ENCODE measurements around the gene TENM4. TPM values are rescaled to one million over a fixed set of nuclear protein-coding genes. Genes with fewer than 3 reads are reported as not detected.

TENM4 gene
- total and polyA plus RNA-seq, 2 of the 13 experiments (the other 11 are each of a cell fraction or from before 2014, with no cell fraction given): not detected

- no TSS peak for BruUV-seq (replicated peaks)
- 13% methylated on average over 3 of the region's 3 CpGs for WGBS (ENCODE audit: low lambda C conversion rate)
- Histone ChIP-seq H2AFZ (ENCODE audit: low read length) (no peak overlapping the region), H3K9ac (ENCODE audit: insufficient read depth, low read depth, low read length) (no peak overlapping the region), H3K9me3 (ENCODE audit: low read length) (no peaks in the 10 kb centered on the region), H3K4me2 (ENCODE audit: low read depth, low read length) (no peak overlapping the region), H3K27ac (ENCODE audit: extremely low read length, insufficient read depth, low read length) (no peak overlapping the region), H3K36me3 (replicated peaks in 1 of 2; ENCODE audit: control insufficient read depth in 1 of 2, insufficient read depth in 2 of 2, low read length in 2 of 2) (no peaks in the 10 kb centered on the region), H3K4me1 (ENCODE audit: insufficient read depth, low read length) (no peaks in the 10 kb centered on the region), H3K27me3 (ENCODE audit: control insufficient read depth in 1 of 2, insufficient read depth in 2 of 2, low read length in 2 of 2) (no peaks in the 10 kb centered on the region), H3K4me3 (replicated peaks in 1 of 3; ENCODE audit: insufficient read depth in 1 of 3, low read depth in 2 of 3, low read length in 3 of 3) (no peak overlapping the region), H3K79me2 (ENCODE audit: insufficient read depth, low read length) (no peaks in the 10 kb centered on the region), H4K20me1 (ENCODE audit: insufficient read depth, low read length) (no peaks in the 10 kb centered on the region)
- FAIRE-seq (no peak), ATAC-seq (no peak), DNase-seq (ENCODE audit: low spot score) (no peak)
- TF ChIP-seq NFATC3 (CRISPR knock-in tag; IDR thresholded peaks at IDR 0.05): no peak
- no peak for TF ChIP-seq ZNF350 (CRISPR knock-in tag; IDR thresholded peaks at IDR 0.05; ENCODE audit: borderline replicate concordance, low read depth)
- ChIA-PET POLR2A (no interaction called here), CTCF (ENCODE audit: low intra/inter-chr PET ratio, low total read pairs) (no interaction called here)
- intact Hi-C loops (cut with micrococcal nuclease; ENCODE audit: unreplicated experiment) (no loop called here), in situ Hi-C loops (cut with HindIII; ENCODE audit: extremely low pct_ligation_motif_present, low pct_unique_long_range_greater_than_20kb) (no loop called here)
These were observed 455.2 kb downstream of the TENM4 start for GRCh38 chr11:78985663-78986062.

DNA sequence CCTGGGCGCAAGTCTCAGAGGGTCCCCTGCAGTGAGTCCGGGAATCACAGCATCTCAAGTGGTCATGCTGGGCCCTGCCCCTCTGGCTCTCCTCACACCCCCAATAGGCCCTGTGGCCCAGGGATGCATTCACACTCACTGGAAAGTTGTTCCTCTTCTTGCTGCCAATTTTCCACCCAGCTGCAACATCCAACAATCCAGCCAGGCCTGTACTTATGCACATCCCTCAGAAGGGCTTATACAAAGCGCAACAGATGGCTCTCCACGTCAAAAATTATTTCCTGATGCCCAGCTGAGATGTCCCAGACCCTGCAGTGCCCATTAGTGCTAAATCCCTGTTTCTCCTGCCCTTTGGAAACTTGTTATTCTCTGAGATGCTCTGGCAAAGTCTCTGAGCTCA, 458.4 kb downstream of the TENM4 start:
- Histone ChIP-seq H3K27me3 (ENCODE audit: control insufficient read depth in 1 of 2, insufficient read depth in 2 of 2, low read length in 2 of 2) (no peaks in the 10 kb centered on the region), H3K36me3 (replicated peaks in 1 of 2; ENCODE audit: control insufficient read depth in 1 of 2, insufficient read depth in 2 of 2, low read length in 2 of 2) (no peaks in the 10 kb centered on the region), H3K9me3 (ENCODE audit: low read length) (no peaks in the 10 kb centered on the region), H3K4me3 (replicated peaks in 1 of 3; ENCODE audit: insufficient read depth in 1 of 3, low read depth in 2 of 3, low read length in 3 of 3) (no peak overlapping the region), H3K27ac (ENCODE audit: extremely low read length, insufficient read depth, low read length) (no peak overlapping the region), H2AFZ (ENCODE audit: low read length) (no peak overlapping the region), H3K9ac (ENCODE audit: insufficient read depth, low read depth, low read length) (no peak overlapping the region), H4K20me1 (ENCODE audit: insufficient read depth, low read length) (no peaks in the 10 kb centered on the region), H3K4me1 (ENCODE audit: insufficient read depth, low read length) (no peaks in the 10 kb centered on the region), H3K79me2 (ENCODE audit: insufficient read depth, low read length) (no peaks in the 10 kb centered on the region), H3K4me2 (ENCODE audit: low read depth, low read length) (no peak overlapping the region)
- no peak for DNase-seq (ENCODE audit: low spot score)
- BruUV-seq (replicated peaks): no TSS peak
- no peak for FAIRE-seq
- in situ Hi-C loops (cut with HindIII; ENCODE audit: extremely low pct_ligation_motif_present, low pct_unique_long_range_greater_than_20kb) (no loop called here), intact Hi-C loops (cut with micrococcal nuclease; ENCODE audit: unreplicated experiment) (no loop called here)
- CTCF ChIA-PET (ENCODE audit: low intra/inter-chr PET ratio, low total read pairs): no interaction called here
- WGBS (ENCODE audit: low lambda C conversion rate): 5% methylated on average over 4 of the region's 4 CpGs
- TF ChIP-seq ZMAT3 (CRISPR knock-in tag; conservative IDR thresholded peaks at IDR 0.05) (no peak), ZNF337 (CRISPR knock-in tag; IDR thresholded peaks at IDR 0.05; ENCODE audit: borderline replicate concordance, low read depth) (no peak), FOXO4 (CRISPR knock-in tag; conservative IDR thresholded peaks at IDR 0.05) (no peak), CREB1 (IDR thresholded peaks at IDR 0.05) (no peak), CREB1 (CRISPR knock-in tag; IDR thresholded peaks at IDR 0.05) (no peak)
- POLR2A ChIA-PET: no interaction called here
- ATAC-seq: no peak; the same call in 2 of the 3 replicates

All from HepG2 (cell line).